ENCODE data around the gene GALNT10. TPM values are rescaled to one million over a fixed set of nuclear protein-coding genes. Genes with fewer than 3 reads are reported as not detected.
A peak's percentile ranks its signal among the peaks of the same experiment; 100 is the strongest.

GALNT10 gene
- total and polyA plus RNA-seq, 10 of the 15 experiments (the other 5 are each of a cell fraction or from before 2014, with no cell fraction given), result 3.9 to 35.4 (median 15.5) TPM

GRCh38 chr5:154199671-154200220 is 9.2 kb downstream of the GALNT10 start:
- Histone ChIP-seq H3K9me3 (replicated peaks; ENCODE audit: control insufficient read depth, insufficient read depth, low read length) (no peaks in the 10 kb centered on the region), H3K9ac (ENCODE audit: control insufficient read depth, insufficient read depth, low read length) (no peak overlapping the region), H3K36me3 (ENCODE audit: control insufficient read depth in 2 of 2, insufficient read depth in 2 of 2, low read length in 1 of 2) (peaks cover 0 to 7% of the 10 kb centered on the region in 2 experiments; a peak in 1 of 4 replicates), H2AFZ (ENCODE audit: control insufficient read depth, low read depth, low read length) (no peak overlapping the region), H3K27me3 (replicated peaks in 1 of 2; ENCODE audit: control insufficient read depth in 2 of 2, insufficient read depth in 2 of 2, low read length in 1 of 2) (no peaks in the 10 kb centered on the region), H3K4me3 (no peak overlapping the region), H4K20me1 (ENCODE audit: control insufficient read depth, insufficient read depth) (no peaks in the 10 kb centered on the region), H3K4me2 (ENCODE audit: control insufficient read depth, insufficient read depth) (peak overlapping the region; percentile 43), H3K4me1 (ENCODE audit: control insufficient read depth, insufficient read depth, low read length) (peaks cover 46% of the 10 kb centered on the region), H3K79me2 (ENCODE audit: control insufficient read depth, insufficient read depth, low read length) (peaks cover 61% of the 10 kb centered on the region), H3K27ac (ENCODE audit: control insufficient read depth, insufficient read depth) (peak overlapping the region; percentile 18; the same call in 1 of the 2 replicates)
- FAIRE-seq, result no peak
- ChIA-PET RAD21 (ENCODE audit: unreplicated experiment) (interaction anchor here (3.0 to 3.9 kb wide), 3 partner anchors 8 to 205 kb away, joined by 13 to 28 read pairs (median 24); partner anchors contain the start of gene GALNT10), SMC1A (ENCODE audit: uncharacterized antibody, unreplicated experiment) (interaction anchor here (0.7 to 4.5 kb wide), 9 partner anchors 8 to 205 kb away, joined by 3 to 50 read pairs (median 8); partner anchors contain the start of gene GALNT10), POLR2A (interaction anchor here (1.3 to 5.6 kb wide), 3 partner anchors 8 to 16 kb away, joined by 3 to 51 read pairs (median 4); partner anchors contain the start of gene GALNT10), CTCF (interaction anchor here (1.1 to 4.8 kb wide), 6 partner anchors 9 to 205 kb away, joined by 3 to 50 read pairs (median 6); partner anchors contain the start of gene GALNT10)
- intact Hi-C loops (cut with micrococcal nuclease; ENCODE audit: unreplicated experiment), result no loop called here
- WGBS (ENCODE audit: insufficient coverage, insufficient replicate concordance, low lambda C conversion rate, missing lambda C conversion rate), result 91% methylated on average over 7 of the region's 7 CpGs
- TF ChIP-seq ZNF24 (IDR thresholded peaks at IDR 0.05) (no peak), SMARCA5 (IDR thresholded peaks at IDR 0.05) (no peak), IKZF2 (IDR thresholded peaks at IDR 0.05) (no peak), JUNB (IDR thresholded peaks at IDR 0.05) (no peak), MXI1 (IDR thresholded peaks at IDR 0.05; ENCODE audit: low read depth, low read length) (no peak), ZBTB4 (CRISPR knock-in tag; IDR thresholded peaks at IDR 0.05) (no peak)
- BruUV-seq (replicated peaks), result no TSS peak
- no peak for DNase-seq (ENCODE audit: low read depth, low spot score)
- in situ Hi-C loops (cut with MboI), result no loop called here
- ATAC-seq, result no peak
